GM19438 (cell line): ENCODE results near the gene TXK.

Experiments used
- ATAC-seq: cut with Tn5 transposase; IDR thresholded peaks from one replicate; pipeline ENCODE4 v1.9.1; 2021; ENCODE audit warnings: low read depth; ENCODE audit not compliant: unreplicated experiment

Gene TXK

GRCh38 chr4:48028696-48029095 lies 105.4 kb downstream of the TXK start:
- ATAC-seq: no peak

DNA sequence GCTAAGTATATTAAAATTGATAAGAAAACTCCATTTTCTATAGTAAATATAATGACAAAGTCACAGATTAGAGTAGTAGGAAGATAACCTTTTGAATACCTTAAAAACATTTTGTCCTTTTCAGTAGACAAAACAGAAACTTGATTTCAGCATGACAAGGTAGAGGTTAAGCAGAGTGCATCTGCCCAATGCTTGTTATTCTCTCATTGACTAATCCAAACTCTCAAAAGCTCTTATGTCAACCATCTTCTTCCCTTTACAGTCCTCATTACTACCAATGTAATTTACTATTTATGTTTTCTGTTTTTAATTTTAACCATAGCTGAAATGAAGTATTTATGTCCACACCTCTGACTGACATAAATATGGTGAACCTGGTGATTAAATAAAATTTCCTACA lies 106.4 kb downstream of the TXK start:
- no peak for ATAC-seq

- no peak for ATAC-seq
Measured at GRCh38 chr4:48025005-48025404, 109.0 kb downstream of the TXK start.

- no peak for ATAC-seq
Measured at GRCh38 chr4:48024522-48024921, 109.5 kb downstream of the TXK start.

DNA sequence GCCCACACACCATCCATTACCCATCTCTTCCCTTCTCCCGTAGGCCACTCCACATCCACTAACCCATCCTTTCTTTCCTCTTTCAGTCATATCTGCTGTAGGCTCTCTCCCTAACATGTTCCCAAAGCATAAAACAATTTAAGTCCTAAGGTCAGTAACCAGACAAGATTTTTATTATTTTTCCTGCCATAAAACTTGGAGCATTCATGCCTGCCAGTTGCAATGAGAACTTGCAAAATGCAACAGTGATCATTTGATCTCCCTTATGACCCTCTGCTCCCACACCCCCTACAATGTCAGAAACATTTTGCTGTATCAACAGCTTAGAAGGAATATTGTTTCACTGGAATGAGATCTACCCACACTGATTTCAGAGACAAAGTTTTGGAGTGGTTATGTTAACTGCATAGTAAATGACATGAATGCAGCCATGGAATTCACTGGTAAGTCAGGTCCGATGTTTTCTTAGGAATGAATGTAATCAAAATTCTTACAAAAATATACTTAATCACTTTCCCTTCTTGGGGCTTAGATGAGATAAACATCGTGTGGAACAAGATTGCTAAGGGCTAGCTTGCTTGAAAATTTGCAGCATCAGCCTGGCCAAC lies 111.8 kb downstream of the TXK start:
- no peak for ATAC-seq

DNA sequence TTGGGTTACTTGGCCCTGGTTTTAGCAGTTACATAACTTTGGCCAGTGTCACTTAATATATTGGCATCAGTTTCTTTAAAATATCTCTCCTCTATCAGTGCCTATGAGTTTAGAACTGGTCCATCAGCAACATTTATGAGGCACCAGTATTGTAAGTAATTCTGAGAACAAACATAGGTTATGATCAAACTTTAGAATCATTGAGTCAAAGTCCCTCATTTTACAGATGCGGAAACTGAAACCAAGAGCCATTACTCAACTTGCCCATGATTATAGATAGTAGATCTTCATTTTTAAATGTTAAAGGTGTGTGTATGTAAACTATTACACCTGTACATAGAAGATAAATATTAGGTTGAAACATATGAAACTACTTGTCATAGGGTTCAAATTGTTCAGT lies 113.0 kb downstream of the TXK start:
- no peak for ATAC-seq

- no peak for ATAC-seq
Measured at GRCh38 chr4:48018112-48018511, 115.9 kb downstream of the TXK start.

DNA sequence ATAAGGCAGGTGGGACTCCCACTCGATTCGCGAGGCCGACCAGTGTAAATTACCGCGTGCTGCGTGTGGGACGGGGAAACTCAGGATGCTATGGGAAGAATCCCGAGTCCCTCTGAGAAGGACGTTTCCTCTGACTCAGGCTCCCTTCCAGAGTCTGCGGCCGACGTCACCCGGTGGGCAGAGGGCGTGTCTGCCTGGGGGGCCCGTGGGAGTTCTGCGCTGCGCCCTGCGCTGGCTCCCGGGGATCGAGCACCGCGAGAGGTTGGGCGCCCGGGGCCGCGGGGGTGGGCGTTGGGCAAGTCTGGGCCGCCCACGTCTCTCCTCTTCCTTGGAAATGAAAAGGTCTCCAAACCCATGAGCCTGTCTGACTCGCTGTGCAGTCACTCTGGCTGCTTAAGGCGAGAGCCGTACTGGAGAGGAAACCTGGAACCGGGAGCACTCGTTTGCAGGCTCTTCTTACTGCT lies 116.9 kb downstream of the TXK start:
- ATAC-seq: no peak
